HG02870 (cell line): ENCODE measurements around the gene PTPRR.
"Not testable (repeated sequence)": the region's sequence is repeated elsewhere in the genome, so short reads cannot be mapped to it uniquely, and the experiment has no call there.

Source experiments
- ATAC-seq: cut with Tn5 transposase; IDR thresholded peaks from one replicate; pipeline ENCODE4 v1.9.1; 2021; ENCODE audit warnings: mild to moderate bottlenecking, moderate library complexity; ENCODE audit not compliant: unreplicated experiment

PTPRR gene

DNA sequence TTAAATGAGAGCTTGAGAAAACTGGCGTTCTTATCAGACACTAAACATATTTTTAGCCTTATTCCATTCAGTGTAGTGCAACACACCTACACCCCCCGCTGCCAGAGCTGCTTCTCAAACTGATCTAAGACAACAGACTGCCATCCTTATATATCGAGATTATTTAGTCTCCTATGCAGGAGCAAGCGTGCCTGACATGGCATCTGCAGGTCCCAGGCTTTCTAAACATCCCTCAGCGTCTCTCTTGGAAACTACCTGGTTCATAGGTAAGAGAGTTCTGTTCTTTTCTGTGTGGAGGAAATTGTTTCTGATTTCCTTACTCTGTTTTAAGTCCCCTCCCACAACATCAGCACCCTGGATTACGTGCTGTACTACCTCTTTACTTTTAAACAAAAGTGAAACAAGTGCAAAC, 166.2 kb downstream of the PTPRR start:
- no peak for ATAC-seq

DNA sequence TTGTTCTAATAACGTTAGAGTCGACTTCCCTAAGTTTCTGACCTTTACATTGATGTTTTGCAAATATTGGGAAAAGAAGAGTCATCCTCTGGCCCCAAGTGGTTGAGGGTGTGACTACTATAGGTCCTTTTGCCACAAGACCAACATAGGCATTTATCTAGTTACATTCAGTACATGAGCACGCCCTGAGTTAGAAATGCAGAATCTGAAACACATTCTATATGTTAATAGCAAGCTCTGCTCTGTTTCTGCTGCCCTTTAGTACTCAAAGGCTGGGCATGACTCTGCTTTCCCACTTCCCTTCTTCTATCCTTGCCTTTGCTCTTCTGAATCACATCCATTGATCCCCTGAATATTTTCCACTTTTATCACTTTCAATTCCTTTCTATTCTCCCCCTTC, 168.2 kb downstream of the PTPRR start:
- no peak for ATAC-seq

DNA sequence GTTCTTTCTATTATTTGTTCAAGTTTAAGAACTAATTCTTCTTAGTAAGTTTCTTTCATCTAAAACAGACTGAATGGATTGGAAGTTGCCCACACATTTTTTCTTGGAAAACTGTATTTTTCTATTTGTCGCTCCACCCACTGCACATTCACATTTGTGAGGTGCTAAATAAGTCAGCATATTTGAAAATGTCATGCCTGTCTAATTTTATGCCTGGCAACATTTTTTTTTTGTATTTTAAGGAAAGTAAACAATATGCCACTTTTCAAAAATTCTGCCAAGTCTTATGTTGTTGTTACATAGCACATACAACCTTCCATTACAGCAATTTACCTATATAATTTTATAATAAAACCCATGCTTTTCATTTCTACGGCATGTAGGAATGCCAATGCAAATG, 170.6 kb downstream of the PTPRR start:
- no peak for ATAC-seq

DNA sequence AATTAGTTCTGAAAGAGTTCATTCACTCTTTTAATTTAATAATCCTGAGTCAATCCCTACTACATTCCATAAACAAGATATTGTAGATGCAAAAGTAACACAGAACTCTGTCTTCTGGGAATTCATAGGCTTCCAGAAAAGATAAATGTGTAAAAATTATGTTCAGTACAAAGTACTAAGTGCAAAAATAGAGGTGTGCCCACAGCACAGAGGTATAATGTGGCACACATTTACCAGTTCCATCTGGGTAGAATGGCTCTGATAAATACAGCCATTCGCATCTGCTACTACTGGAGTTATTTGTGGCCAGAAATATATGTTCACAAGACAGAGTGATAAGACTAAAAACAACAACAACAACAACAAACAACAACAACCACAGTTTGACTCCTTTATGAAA, 171.7 kb downstream of the PTPRR start:
- ATAC-seq: no peak

DNA sequence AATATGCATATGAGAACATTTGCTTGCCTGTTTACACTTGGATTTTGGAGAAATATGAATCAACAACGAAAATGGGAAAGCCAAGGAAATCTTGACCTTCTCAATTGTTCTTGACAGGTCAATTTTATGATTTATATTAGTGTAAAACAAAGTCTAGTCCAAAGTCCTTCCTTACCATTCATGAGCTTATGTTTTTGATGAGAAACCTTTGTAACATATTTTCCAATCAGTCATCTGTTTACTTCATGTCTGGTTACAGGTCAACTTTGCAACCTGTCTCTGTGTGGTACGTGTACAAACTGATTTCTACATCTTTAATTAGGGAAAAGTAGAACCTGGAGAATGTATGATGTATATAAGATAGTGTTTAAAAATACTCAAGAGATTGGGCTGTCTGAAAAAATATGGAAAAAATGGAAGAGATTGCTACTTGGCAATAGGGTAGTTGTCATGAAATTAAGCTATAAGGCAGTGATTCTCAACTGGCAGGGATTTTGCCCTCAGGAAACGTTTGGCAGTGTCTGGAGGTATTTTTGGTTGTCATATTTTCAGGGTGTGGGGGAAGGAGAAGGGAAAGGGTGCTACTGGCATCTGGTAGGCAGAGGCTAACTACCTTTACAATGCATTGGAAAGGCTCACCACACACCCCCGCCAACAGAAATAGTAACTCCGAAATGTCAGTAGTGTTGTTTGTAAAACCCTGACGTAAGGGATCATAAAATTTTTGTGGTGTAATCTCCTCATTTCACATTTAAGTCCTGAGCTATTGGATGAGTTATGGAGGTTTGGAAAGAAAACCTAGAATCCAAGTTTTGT, 172.9 kb downstream of the PTPRR start:
- ATAC-seq: no peak

DNA sequence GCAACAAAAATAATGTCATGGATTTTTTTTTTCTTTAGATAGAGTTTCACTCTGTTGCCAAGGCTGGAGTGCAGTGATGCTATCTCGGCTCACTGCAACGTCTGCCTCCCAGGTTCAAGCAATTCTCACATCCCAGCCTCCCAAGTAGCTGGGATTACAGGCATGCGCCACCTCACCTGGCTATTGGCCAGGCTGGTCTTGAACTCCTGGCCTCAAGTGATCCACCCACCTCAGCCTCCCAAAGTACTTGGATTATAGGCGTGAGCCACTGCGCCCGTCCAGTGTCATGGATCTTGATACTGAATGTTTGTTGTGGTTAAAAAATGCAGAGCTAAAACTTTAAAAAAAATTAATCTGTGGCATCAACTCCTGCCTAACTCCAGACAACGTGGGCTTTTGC, 175.5 kb downstream of the PTPRR start:
- no peak for ATAC-seq

DNA sequence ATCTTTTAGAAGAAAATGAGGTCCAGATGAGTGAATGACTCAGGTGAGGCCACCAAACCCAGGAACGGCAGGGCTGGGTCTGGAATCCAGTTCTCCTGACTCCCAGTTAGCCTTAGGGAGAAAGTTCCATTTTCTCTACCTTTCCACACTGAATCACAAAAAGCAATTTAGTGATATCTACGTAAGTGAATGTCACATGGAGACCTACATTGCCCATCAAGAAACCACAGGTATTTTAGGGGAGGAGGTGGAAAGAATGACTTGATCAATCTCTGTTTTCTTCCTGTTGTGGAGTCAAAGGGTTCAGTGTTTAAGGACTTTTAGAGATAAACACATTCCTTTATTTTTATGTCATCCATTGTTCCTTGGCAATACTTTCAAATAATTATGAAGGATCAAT, 176.4 kb downstream of the PTPRR start:
- no peak for ATAC-seq

DNA sequence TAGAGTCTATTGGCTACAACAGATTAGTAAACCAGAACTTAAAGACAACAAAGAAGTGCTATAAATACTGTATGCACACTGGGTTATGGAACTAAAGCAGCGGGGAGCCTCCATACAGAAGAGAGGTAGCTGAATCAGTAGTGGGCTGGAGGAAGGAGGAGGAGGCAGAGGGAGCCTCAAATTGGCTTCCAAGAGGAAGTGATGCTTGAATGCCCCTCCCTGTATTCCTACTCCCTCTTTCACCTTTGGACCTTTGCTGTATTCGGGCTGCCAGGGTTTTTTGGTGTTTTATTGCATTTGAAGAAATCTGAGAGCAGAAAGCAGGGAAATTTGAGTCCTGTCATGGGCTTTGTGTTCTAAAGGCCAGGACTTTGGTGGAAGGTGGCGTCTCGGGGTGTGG, 179.3 kb downstream of the PTPRR start:
- ATAC-seq: no peak

DNA sequence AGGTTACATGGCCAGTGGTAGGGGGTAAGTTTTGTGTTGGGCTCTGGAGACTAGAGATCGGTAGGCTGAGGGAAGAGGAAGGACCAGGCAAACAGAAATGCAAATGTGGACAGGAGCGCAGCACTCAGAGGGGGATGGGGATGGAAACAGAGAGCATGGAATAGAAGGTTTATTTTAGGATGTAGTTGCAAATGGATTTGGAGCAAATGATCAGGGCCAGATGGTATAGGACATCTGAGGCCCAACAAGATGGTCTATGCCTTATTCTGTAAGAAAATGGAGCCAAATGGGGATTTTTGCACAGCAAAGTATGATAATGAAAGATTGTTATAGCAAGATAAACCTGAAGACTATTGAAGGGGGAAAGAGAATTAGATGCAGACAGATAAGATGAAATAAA, 180.8 kb downstream of the PTPRR start:
- ATAC-seq: no peak

DNA sequence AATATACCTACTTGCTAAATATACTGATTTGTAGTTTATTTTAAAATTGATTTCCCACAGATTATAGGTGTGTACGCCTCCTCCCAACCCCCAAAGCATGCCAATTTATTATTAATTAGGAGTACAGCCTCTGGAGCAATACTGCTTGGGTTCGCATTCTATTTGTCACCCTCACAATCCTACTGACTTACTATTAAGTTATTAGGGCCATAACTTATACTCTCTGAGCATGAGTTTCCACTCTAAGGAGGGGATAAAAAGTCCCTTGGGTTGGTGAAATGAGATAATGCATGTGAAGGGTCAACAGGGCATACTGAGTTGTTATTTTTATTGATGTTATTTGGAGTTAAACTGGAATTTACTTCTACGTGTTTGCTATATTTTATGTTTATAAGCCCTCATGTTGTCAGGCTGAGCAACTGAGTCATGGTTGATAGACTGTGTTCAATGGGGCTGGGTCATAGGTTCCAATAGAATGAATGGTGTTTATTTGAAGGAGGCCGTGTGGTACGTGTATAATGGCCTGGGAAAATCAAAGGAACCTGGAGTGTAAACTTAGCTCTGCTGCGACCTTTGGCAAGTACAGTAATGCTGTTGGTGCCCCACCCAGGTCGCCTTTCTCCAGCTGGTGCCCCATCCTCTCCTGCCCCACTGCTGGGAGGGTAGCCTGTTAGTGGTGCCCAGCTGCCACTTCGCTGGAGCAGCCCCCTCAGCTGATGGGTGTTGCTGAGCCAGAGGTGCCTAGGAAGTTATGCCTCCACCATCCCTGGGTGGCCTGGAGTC, 184.0 kb downstream of the PTPRR start:
- ATAC-seq: no peak

DNA sequence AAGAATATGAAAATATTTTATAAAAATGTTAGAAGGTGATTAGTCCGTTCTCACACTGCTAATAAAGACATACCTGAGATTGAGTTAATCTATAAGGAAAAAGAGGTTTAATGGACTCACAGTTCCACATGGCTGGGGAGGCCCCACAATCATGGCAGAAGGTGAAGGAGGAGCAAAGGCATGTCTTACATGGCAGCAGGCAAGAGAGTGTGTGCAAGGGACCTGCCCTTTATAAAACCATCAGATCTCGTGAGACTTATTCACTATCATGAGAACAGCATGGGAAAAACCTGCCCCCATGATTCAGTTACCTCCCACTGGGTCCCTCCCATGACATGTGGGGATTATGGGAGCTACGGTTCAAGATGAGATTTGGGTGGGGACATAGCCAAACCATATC, 185.3 kb downstream of the PTPRR start:
- ATAC-seq: not testable (repeated sequence)

DNA sequence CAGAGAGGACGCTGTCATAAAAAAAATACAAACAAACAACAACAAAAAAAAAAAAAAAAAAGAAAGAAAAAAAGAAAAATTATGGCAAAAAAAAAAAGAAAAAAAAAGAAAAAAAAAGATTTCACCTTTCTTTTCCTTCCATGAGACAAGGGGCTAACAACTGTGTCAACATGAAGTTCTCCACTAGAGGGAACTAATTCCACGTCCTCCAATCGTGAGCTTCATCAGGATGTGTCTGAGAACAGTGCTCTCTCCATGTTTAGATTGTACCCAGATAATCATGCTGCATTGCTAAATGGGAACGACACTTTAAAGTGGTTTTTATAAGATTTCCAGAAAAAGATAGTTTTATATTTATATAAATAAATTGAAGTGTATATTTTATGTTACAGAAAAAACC, 187.2 kb downstream of the PTPRR start:
- ATAC-seq: peak; percentile 93

DNA sequence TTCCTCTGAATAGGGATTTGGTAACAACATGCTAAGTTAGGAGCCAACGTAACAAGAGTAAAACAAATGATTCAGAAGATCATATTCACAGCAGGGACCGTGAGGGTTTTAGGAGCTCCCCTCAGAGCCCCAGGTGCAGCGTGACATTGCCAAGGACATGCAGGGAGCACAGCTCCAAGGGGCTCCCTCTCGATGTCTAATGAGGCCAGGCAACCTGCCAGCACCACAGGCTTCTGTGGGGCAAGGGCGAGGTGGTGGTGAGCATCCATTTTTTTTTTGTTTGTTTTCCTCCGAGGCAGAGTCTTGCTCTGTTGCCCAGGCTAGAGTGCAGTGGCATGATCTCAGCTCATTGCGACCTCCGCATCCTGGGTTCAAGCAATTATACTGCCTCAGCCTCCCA, 188.3 kb downstream of the PTPRR start:
- no peak for ATAC-seq

DNA sequence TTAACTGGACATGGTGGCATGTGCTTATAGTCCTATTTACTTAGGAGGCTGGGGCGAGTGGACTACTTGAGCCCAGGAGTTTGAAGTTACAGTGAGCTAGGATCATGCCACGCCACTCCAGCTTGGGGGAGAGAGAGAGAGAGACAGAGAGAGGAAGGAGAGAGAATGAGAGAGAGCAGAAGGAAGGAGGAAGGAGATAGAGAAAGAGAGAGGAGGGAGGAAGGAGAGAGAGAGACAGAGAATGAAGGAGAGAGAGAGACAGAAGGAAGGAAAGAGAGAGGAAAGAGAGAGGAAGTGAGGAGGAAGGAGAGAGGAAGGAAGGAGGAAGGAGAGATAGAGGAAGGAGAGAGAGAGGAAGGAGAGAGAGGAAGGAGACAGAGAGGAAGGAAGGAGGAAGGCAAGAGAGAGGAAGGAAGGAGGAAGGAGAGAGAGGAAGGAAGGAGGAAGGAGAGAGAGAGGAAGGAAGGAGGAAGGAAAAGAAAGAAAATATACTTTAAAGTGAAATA, 189.8 kb downstream of the PTPRR start:
- no peak for ATAC-seq

DNA sequence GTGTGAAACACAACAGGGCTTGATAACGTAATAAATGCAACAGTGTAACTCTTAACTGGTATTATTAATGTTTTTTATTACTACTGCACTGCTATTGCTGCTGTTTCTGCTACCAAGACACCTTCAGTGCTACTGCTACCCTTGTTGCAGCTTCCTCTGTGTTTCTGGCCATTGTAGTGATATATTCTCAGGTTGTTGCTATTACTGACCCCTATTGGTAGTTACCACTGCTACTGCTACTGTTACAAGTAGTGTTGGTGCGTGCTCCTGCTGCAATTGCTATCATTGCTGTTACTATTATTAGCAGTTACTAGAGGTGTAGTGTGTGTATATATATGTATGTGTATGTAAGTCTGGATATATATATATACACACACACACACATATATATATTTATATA, 196.1 kb downstream of the PTPRR start:
- no peak for ATAC-seq

DNA sequence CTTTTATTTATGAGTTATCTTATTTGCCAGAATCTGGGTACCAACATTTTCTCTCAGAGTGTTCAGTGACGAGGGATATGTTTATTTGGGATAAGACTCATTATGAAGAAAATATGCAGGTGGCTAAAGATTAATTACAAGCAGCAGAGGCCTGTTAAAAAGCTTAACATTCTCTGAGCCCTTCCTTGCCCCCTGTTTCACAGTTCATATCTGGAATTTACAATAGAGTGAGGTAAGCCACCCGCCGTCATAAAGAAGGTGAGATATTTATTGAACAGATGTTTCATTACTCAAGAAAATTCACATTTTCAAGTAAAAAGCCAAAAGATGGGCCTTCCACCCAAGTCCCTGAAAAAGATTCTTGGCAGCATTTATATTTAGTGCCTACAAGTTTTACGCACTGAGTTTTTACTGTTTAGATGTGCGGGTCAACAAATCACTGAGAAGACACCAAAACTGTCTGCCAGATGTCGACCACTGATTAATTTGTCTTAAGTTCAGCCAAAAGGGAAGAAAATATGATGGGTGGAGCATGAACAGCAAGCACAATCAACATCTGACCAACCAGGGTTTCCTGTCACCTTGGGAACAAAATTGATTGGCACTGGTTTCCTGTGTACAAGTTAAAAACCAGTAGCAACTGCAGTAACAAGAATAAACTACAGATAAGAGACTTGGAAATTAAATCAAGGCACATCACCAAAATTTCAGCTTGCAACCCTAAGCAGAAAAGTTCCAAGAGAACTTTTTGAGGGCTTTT, 197.8 kb downstream of the PTPRR start:
- no peak for ATAC-seq

DNA sequence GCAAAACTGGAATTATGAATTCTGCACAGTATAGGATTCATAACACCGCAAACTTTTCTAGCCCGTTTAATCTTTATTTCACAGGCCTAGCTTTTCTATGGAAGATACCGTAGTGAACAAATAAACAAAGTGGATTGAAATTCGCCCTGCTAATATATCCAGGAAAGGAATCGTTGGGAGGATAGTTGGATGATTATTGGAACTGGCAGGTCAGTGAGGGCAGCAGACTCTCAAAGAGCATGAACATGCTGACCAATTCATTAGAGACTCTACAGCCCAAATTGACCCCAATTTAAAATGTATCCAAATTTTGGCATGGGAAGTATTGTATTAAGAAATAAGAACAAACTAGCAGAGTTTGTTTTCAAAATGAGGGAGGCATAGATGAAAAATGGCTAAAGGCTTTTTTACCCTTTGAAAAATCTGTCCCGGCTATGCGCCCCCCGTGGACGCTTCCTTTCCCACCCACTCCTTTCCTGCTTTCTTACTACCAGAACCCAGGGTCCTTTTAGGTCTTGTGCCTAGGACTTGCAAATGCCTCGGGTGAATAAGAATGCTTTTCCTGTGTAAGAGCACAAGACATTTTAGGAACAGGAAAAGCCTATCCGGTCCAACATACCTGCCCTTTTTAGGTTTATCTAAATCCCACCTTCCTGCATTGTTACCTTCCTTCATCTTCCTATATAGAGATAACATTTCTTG, 198.7 kb downstream of the PTPRR start:
- ATAC-seq: no peak

DNA sequence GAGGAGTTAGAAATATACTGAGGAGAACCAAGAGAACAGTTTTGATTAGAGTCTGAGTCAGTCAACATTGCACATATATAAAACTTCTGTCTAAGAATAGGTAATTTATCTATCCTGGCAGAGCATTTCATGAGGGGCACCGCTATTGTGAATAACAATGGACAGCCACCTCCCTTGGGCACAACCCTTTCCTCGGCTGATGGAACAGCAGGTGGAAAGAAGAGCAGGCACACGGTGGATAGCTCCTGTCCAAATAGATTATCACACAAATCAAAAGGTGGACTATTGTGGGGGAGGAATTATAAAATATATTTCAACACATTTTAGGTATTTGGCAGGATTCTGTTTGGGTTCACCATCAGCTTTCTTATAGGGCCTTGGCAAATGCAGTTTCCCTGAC, 199.3 kb downstream of the PTPRR start:
- ATAC-seq: no peak

DNA sequence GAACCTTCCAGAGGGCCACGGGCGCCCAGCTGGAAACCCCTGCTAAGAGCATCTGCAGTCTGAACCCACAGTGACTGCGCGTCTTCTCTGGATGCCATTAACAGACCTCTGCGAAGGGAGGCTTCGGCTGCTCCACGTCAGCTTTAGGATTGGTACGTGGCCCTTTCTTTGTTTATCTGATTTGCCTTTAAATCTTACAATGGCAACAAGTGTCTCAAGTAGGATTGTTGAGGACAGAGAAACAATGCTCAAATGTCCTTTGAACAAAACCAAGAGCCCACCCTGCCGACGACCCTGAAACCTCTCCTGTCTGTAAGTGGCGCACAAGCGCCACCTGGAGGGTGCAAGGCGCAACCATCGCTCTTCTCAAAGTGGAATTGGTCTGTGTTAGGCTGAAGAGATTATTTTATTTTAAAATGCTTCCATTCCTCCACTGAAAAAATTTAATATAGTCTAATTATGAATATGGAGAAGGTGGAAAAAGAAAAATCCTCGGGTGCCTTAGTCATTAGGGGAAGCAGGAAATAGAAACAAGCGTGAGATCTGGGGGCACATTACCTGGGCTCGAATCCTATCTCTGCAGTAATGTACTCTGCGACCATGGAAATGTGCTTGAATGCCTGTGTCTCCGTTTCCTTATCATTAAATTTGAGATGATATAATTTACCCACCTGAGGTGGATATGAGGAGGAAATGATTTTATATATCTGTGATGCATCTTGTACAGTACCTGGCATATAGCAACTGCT, 200.7 kb downstream of the PTPRR start:
- peak; percentile 54 for ATAC-seq

DNA sequence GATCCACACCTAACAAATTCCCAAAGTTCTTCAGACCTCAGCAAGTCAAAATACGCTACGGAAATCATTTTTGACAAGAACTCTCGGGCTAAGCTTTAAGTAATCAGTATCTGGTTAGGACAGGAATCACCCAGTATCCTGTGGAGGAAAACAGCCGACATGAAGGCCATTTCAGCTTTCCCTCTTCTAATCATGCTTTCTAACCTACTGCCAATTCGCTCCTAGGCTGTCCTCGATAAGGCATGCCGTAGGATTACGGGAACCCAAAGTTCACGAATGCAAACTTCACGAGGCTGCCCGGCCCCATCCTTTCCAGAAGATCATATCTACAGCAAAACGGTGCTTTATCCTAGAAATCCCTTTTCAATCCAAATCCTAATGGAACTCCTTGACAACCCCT, 201.5 kb downstream of the PTPRR start:
- no peak for ATAC-seq
